Thyroid gland (tissue), 4 donors: ENCODE measurements around the gene SCN10A. TPM values are rescaled to one million over a fixed set of nuclear protein-coding genes. Genes with fewer than 3 reads are reported as not detected.

Experiments used
- DNase-seq, 2 donors: peaks; one replicate each; pipeline ENCODE4 v3.0.0-alpha.2; 2019
- H3K27ac ChIP-seq, 3 donors: fragments of 200-600 bp; sonication (generic); 1 replicate in 2 of 3; 2 replicates in 1 of 3; pipeline ENCODE4 v1.5.1; 2016 to 2019; ENCODE audit warnings: mild to moderate bottlenecking in 1 of 3, moderate library complexity in 1 of 3
- H3K27me3 ChIP-seq: fragments of 200-600 bp; sonication (generic); one replicate; pipeline ENCODE4 v1.5.1; 2019
- H3K36me3 ChIP-seq, 2 donors: fragments of 200-600 bp; sonication (generic); one replicate each; pipeline ENCODE4 v1.5.1; 2016 to 2019
- H3K4me1 ChIP-seq, 2 donors: fragments of 200-600 bp; sonication (generic); one replicate each; pipeline ENCODE4 v1.5.1; 2017 to 2019
- H3K4me3 ChIP-seq, 3 donors: fragments of 200-600 bp; sonication (generic); replicated peaks in 1 of 3; 1 replicate in 2 of 3; 2 replicates in 1 of 3; pipeline ENCODE4 v1.5.1; 2016; ENCODE audit warnings: mild to moderate bottlenecking in 1 of 3
- H3K9me3 ChIP-seq: fragments of 200-600 bp; sonication (generic); one replicate; pipeline ENCODE4 v1.5.1; 2017
- CTCF ChIP-seq, 6 experiments: fragments of 200-600 bp in 3 of 6; fragments of 450-650 bp in 3 of 6; sonication (generic) in 3 of 6; IDR thresholded peaks; one replicate each; pipeline ENCODE4 v1.5.1; 2016 to 2019; ENCODE audit warnings: antibody characterized with exemption in 6 of 6, mild to moderate bottlenecking in 2 of 6, inconsistent platforms in 1 of 6, moderate library complexity in 1 of 6
- POLR2A ChIP-seq, 2 donors: fragments of 450-650 bp; IDR thresholded peaks; one replicate each; pipeline ENCODE4 v1.6.1; 2017; ENCODE audit warnings: antibody characterized with exemption in 2 of 2, mild to moderate bottlenecking in 2 of 2, moderate library complexity in 1 of 2
- WGBS, 2 donors: methylation state at CpG; one replicate each; pipeline ENCODE4 v1.1.5; 2017; 5-methylcytosine and 5-hydroxymethylcytosine counted together
- intact Hi-C: fragments of 100-400 bp; cut with DNase I; formaldehyde crosslinking; loops from one replicate; pipeline ENCODE4 v1.15.1; 2023
- total RNA-seq, 4 donors: library from RNA; depleted of rRNA; stranded (reverse); fragments of >200 nt; gene quantifications; one replicate each; pipeline ENCODE4 v1.2.3, GENCODE V29; 2016

The SCN10A gene
- total RNA-seq, 4 donors from 2014 or later, result not detected

DNA sequence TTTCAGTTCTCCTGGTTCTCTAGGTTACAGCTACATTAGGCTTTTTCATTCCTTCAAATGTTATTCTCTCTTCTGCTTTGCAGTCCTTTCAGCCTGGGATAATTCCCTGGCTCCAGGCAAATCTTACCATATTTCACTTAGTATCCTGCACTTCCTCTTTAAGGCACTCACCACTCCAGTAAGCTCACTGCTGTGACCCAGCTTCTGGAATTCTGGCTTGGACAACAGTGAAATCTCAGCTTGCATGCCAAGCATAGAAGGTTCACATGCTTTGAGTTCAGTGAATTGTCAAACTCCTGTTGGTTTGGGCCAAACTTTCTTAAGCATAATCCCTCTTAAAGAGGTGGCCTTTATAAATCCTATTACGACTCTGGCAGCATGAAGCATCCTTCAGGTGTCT is 69.4 kb downstream of the SCN10A start:
- TF ChIP-seq POLR2A (IDR thresholded peaks at IDR 0.05), result no peak
- TF ChIP-seq CTCF (IDR thresholded peaks at IDR 0.05), result no peak
- Histone ChIP-seq H3K9me3 (no peaks in the 10 kb centered on the region), H3K36me3 (no peaks in the 10 kb centered on the region), H3K27me3 (no peaks in the 10 kb centered on the region), H3K4me3 (no peak overlapping the region), H3K27ac (no peak overlapping the region), H3K4me1 (no peaks in the 10 kb centered on the region)
- intact Hi-C loops, result no loop called here
- WGBS, 2 donors, result 45 to 52% methylated on average over 1 of the region's 1 CpG
- no peak for DNase-seq

DNA sequence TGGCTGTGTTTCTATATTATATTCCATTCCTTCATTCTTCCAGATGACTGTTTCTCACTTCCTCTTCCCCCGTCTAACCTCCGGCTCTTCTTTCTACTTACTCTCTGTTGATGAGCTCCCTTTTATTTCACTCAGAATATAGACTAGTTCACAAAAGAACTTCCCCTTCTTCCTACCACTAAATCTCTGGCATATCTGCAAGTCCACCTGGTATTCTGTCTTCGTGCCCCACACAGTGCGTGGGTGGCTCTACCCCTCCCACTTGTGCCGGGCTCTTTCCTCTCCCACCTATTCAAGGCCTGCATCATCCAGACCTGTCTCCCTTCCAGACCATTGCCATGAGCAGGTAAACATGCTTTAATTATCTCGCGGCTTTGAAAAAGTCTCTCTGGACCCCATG is 73.0 kb downstream of the SCN10A start:
- TF ChIP-seq CTCF (IDR thresholded peaks at IDR 0.05), result no peak
- TF ChIP-seq POLR2A (IDR thresholded peaks at IDR 0.05), result no peak
- Histone ChIP-seq H3K4me3 (no peak overlapping the region), H3K36me3 (no peaks in the 10 kb centered on the region), H3K4me1 (no peaks in the 10 kb centered on the region), H3K27ac (no peak overlapping the region), H3K9me3 (no peaks in the 10 kb centered on the region), H3K27me3 (no peaks in the 10 kb centered on the region)
- intact Hi-C loops, result no loop called here
- 75 to 81% methylated on average over 7 of the region's 7 CpGs for WGBS, 2 donors
- DNase-seq, result no peak

GRCh38 chr3:38742550-38742949 is 73.5 kb downstream of the SCN10A start:
- Histone ChIP-seq H3K27ac (no peak overlapping the region), H3K4me1 (no peaks in the 10 kb centered on the region), H3K27me3 (no peaks in the 10 kb centered on the region), H3K36me3 (no peaks in the 10 kb centered on the region), H3K9me3 (no peaks in the 10 kb centered on the region), H3K4me3 (no peak overlapping the region)
- no peak for TF ChIP-seq POLR2A (IDR thresholded peaks at IDR 0.05)
- no peak for TF ChIP-seq CTCF (IDR thresholded peaks at IDR 0.05)
- no peak for DNase-seq
- 97 to 100% methylated on average over 1 of the region's 1 CpG for WGBS, 2 donors
- intact Hi-C loops, result no loop called here

- H3K4me3 ChIP-seq, result no peak overlapping the region
- no peaks in the 10 kb centered on the region for H3K36me3 ChIP-seq
- TF ChIP-seq CTCF (IDR thresholded peaks at IDR 0.05) (no peak), POLR2A (IDR thresholded peaks at IDR 0.05) (no peak)
- intact Hi-C loops, result no loop called here
- no peaks in the 10 kb centered on the region for H3K9me3 ChIP-seq
- H3K27me3 ChIP-seq, result no peaks in the 10 kb centered on the region
- H3K27ac ChIP-seq, result no peak overlapping the region
- DNase-seq, result no peak
- no peaks in the 10 kb centered on the region for H3K4me1 ChIP-seq
Observed at GRCh38 chr3:38740537-38740936, 75.5 kb downstream of the SCN10A start.

DNA sequence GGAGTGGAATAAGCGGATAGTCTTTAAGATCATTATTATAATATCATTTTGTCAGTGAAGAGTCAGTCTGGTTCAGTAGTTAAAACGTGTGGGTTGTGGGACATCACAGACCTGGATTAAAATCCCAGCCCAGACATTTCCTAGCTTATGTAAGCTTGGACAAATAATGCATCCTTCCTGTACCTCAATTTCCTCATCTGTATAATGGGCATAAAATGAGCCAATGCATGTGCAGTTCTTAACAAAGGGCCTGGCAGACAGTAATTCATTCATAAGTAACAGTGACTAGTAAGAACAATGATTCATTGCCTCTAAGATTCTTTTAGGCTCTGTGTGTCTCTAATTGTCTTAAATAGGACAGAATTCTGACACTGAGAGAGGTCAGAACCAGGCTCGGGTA is 76.1 kb downstream of the SCN10A start:
- DNase-seq, result no peak
- H3K4me3 ChIP-seq, result no peak overlapping the region
- intact Hi-C loops, result no loop called here
- WGBS, 2 donors, result 56 to 71% methylated on average over 3 of the region's 3 CpGs
- TF ChIP-seq POLR2A (IDR thresholded peaks at IDR 0.05) (no peak), CTCF (IDR thresholded peaks at IDR 0.05) (no peak)
- H3K27ac ChIP-seq, result no peak overlapping the region
- no peaks in the 10 kb centered on the region for H3K27me3 ChIP-seq
- no peaks in the 10 kb centered on the region for H3K36me3 ChIP-seq
- no peaks in the 10 kb centered on the region for H3K4me1 ChIP-seq
- no peaks in the 10 kb centered on the region for H3K9me3 ChIP-seq
